ENCODE data around the gene SYT7. TPM values are rescaled to one million over a fixed set of nuclear protein-coding genes. Genes with fewer than 3 reads are reported as not detected.

SYT7 gene
- total and polyA plus RNA-seq, 9 donors = 0.93 to 2.8 (median 2.3) TPM

DNA sequence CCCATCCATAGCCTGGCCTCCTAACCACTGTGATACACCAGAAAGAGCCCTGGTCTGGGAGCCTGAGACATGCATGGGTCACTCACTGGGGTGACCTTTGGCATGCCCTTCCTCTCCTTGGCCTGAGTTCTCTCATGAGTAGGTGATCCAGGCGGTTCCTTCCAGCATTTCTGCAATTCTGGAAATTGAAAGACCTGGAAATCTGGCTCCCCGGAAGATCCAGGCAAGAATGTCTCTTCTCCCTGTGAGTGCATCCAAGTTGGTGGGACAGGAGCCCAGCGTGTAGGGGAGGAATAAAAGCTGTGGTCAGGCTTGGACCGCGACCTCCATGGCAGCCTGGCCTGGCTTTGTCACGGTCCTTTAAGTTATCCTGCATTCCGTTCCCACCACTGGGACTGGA is 16.1 kb upstream of the SYT7 start:
- peaks cover 4% of the 10 kb centered on the region for H3K27me3 ChIP-seq (ENCODE audit: control insufficient read depth, insufficient read depth, low read length)
- no peak overlapping the region for H3K4me3 ChIP-seq (ENCODE audit: low read length)
- 29% methylated on average over 4 of the region's 7 CpGs for WGBS (ENCODE audit: insufficient coverage)
- peak; percentile 47 for DNase-seq
- H3K27ac ChIP-seq (ENCODE audit: low read length) = no peak overlapping the region
- H3K4me1 ChIP-seq (ENCODE audit: control insufficient read depth, insufficient read depth, low read length) = peaks cover 55% of the 10 kb centered on the region
- H3K9me3 ChIP-seq (replicated peaks; ENCODE audit: control insufficient read depth, low read depth, low read length) = no peaks in the 10 kb centered on the region
- no peaks in the 10 kb centered on the region for H3K36me3 ChIP-seq (ENCODE audit: control insufficient read depth, insufficient read depth, low read length)

DNA sequence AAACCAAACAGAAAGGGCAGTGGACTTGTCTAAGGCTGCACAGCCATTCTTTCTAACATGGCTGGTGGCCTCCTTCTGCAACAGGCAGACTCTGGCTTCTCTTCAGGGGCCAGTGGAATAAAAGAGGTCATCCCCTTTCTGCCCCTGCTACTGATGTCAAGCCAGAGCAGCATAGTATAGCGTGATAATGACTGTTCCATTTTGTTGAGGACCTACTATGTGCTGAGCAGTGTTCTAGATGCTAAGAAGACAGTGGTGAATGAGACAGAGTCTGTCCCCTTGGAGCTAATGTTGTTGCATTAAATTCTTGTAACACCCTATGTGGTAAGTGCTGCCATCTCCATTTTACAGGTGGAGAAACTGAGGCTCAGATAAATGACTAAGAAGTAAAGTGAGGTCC is 15.7 kb upstream of the SYT7 start:
- 50% methylated on average over 1 of the region's 1 CpG for WGBS (ENCODE audit: insufficient coverage)
- no peak for DNase-seq
- H3K27me3 ChIP-seq (ENCODE audit: control insufficient read depth, insufficient read depth, low read length) = peaks cover 4% of the 10 kb centered on the region
- H3K4me1 ChIP-seq (ENCODE audit: control insufficient read depth, insufficient read depth, low read length) = peaks cover 55% of the 10 kb centered on the region
- H3K4me3 ChIP-seq (ENCODE audit: low read length) = no peak overlapping the region
- no peak overlapping the region for H3K27ac ChIP-seq (ENCODE audit: low read length)
- H3K36me3 ChIP-seq (ENCODE audit: control insufficient read depth, insufficient read depth, low read length) = no peaks in the 10 kb centered on the region
- no peaks in the 10 kb centered on the region for H3K9me3 ChIP-seq (replicated peaks; ENCODE audit: control insufficient read depth, low read depth, low read length)

- Histone ChIP-seq H3K4me3 (ENCODE audit: low read length) (no peak overlapping the region), H3K4me1 (ENCODE audit: control insufficient read depth, insufficient read depth, low read length) (peaks cover 54% of the 10 kb centered on the region), H3K36me3 (ENCODE audit: control insufficient read depth, insufficient read depth, low read length) (no peaks in the 10 kb centered on the region), H3K9me3 (replicated peaks; ENCODE audit: control insufficient read depth, low read depth, low read length) (no peaks in the 10 kb centered on the region), H3K27ac (ENCODE audit: low read length) (peak overlapping the region; percentile 29), H3K27me3 (ENCODE audit: control insufficient read depth, insufficient read depth, low read length) (peaks cover 4% of the 10 kb centered on the region)
- WGBS (ENCODE audit: insufficient coverage) = 63% methylated on average over 5 of the region's 5 CpGs
- no peak for DNase-seq
Observed at GRCh38 chr11:61594907-61595257, 14.0 kb upstream of the SYT7 start.

- WGBS (ENCODE audit: insufficient coverage) = 76% methylated on average over 2 of the region's 2 CpGs
Observed at GRCh38 chr11:61593151-61593550, 12.3 kb upstream of the SYT7 start.

GRCh38 chr11:61592176-61592575 is 11.3 kb upstream of the SYT7 start:
- H3K4me1 ChIP-seq (ENCODE audit: control insufficient read depth, insufficient read depth, low read length) = peaks cover 45% of the 10 kb centered on the region
- peaks cover 20% of the 10 kb centered on the region for H3K27me3 ChIP-seq (ENCODE audit: control insufficient read depth, insufficient read depth, low read length)
- no peaks in the 10 kb centered on the region for H3K9me3 ChIP-seq (replicated peaks; ENCODE audit: control insufficient read depth, low read depth, low read length)
- DNase-seq = no peak
- no peak overlapping the region for H3K27ac ChIP-seq (ENCODE audit: low read length)
- H3K36me3 ChIP-seq (ENCODE audit: control insufficient read depth, insufficient read depth, low read length) = no peaks in the 10 kb centered on the region
- no peak overlapping the region for H3K4me3 ChIP-seq (ENCODE audit: low read length)
- 46% methylated on average over 3 of the region's 7 CpGs for WGBS (ENCODE audit: insufficient coverage)

More at GRCh38 chr11:61593151-61593550, 12.3 kb upstream of the SYT7 start:
- Histone ChIP-seq H3K4me3 (ENCODE audit: low read length) (no peak overlapping the region), H3K4me1 (ENCODE audit: control insufficient read depth, insufficient read depth, low read length) (peaks cover 45% of the 10 kb centered on the region), H3K27ac (ENCODE audit: low read length) (no peak overlapping the region), H3K27me3 (ENCODE audit: control insufficient read depth, insufficient read depth, low read length) (peaks cover 13% of the 10 kb centered on the region), H3K9me3 (replicated peaks; ENCODE audit: control insufficient read depth, low read depth, low read length) (no peaks in the 10 kb centered on the region), H3K36me3 (ENCODE audit: control insufficient read depth, insufficient read depth, low read length) (no peaks in the 10 kb centered on the region)
- DNase-seq = no peak

DNA sequence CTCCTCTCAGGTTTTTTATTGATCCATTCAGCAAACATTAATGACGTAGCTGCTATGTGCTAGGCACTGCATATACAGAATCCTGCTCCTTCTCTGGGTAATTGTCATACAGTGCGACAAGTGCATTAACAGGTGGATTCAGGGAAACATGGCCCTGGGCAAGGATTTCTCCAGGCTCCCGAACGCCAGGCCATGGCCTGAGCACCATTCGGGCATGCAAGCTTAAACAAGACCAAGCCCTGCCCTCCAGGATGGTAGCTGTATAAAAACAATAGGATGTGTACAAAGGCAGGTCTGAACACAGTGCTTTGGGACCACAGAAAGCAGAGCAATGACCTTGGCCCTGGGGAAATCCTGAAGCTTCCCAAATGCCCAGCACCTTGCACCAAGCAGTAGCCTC is 9.1 kb upstream of the SYT7 start:
- Histone ChIP-seq H3K27ac (ENCODE audit: low read length) (no peak overlapping the region), H3K4me1 (ENCODE audit: control insufficient read depth, insufficient read depth, low read length) (peaks cover 32% of the 10 kb centered on the region), H3K9me3 (replicated peaks; ENCODE audit: control insufficient read depth, low read depth, low read length) (no peaks in the 10 kb centered on the region), H3K4me3 (ENCODE audit: low read length) (no peak overlapping the region), H3K36me3 (ENCODE audit: control insufficient read depth, insufficient read depth, low read length) (no peaks in the 10 kb centered on the region), H3K27me3 (ENCODE audit: control insufficient read depth, insufficient read depth, low read length) (peaks cover 24% of the 10 kb centered on the region)
- no peak for DNase-seq
- 76% methylated on average over 5 of the region's 5 CpGs for WGBS (ENCODE audit: insufficient coverage)

GRCh38 chr11:61588728-61589191 is 7.9 kb upstream of the SYT7 start:
- Histone ChIP-seq H3K27ac (ENCODE audit: low read length) (peak overlapping the region; percentile 75), H3K9me3 (replicated peaks; ENCODE audit: control insufficient read depth, low read depth, low read length) (no peaks in the 10 kb centered on the region), H3K36me3 (ENCODE audit: control insufficient read depth, insufficient read depth, low read length) (no peaks in the 10 kb centered on the region), H3K27me3 (ENCODE audit: control insufficient read depth, insufficient read depth, low read length) (peaks cover 24% of the 10 kb centered on the region), H3K4me1 (ENCODE audit: control insufficient read depth, insufficient read depth, low read length) (peaks cover 26% of the 10 kb centered on the region), H3K4me3 (ENCODE audit: low read length) (no peak overlapping the region)
- DNase-seq = peak; percentile 94
- WGBS (ENCODE audit: insufficient coverage) = 12% methylated on average over 10 of the region's 10 CpGs

- DNase-seq = peak; percentile 46
- Histone ChIP-seq H3K9me3 (replicated peaks; ENCODE audit: control insufficient read depth, low read depth, low read length) (no peaks in the 10 kb centered on the region), H3K4me3 (ENCODE audit: low read length) (peak overlapping the region; percentile 40), H3K4me1 (ENCODE audit: control insufficient read depth, insufficient read depth, low read length) (peaks cover 26% of the 10 kb centered on the region), H3K27me3 (ENCODE audit: control insufficient read depth, insufficient read depth, low read length) (peaks cover 28% of the 10 kb centered on the region), H3K27ac (ENCODE audit: low read length) (peak overlapping the region; percentile 75), H3K36me3 (ENCODE audit: control insufficient read depth, insufficient read depth, low read length) (no peaks in the 10 kb centered on the region)
- 2% methylated on average over 9 of the region's 30 CpGs for WGBS (ENCODE audit: insufficient coverage)
Observed at GRCh38 chr11:61587951-61588727, 7.3 kb upstream of the SYT7 start.

DNA sequence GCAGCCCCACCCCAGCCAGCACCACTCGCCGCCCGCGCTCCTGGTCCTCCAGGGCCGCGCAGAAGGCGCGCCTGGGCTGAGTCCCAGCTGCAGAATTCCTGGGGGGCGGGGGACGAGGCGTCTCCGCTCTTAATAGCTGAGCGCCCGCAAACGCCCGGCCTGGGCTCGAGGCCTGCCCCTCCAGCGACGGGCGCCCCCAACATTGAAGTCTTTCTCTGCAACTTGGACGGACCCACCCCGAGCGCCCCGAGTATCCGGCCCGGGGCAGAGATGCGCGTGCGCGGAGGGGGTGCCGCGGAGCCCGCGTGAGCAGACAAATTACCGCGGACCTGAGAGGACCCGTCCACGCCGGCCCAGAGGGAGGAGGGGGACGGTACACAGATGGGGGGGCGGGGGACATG is 6.7 kb upstream of the SYT7 start:
- peak; percentile 67 for DNase-seq
- Histone ChIP-seq H3K4me3 (ENCODE audit: low read length) (peak overlapping the region; percentile 40), H3K4me1 (ENCODE audit: control insufficient read depth, insufficient read depth, low read length) (peaks cover 26% of the 10 kb centered on the region), H3K9me3 (replicated peaks; ENCODE audit: control insufficient read depth, low read depth, low read length) (no peaks in the 10 kb centered on the region), H3K36me3 (ENCODE audit: control insufficient read depth, insufficient read depth, low read length) (no peaks in the 10 kb centered on the region), H3K27ac (ENCODE audit: low read length) (peak overlapping the region; percentile 75), H3K27me3 (ENCODE audit: control insufficient read depth, insufficient read depth, low read length) (peaks cover 34% of the 10 kb centered on the region)
- under 1% methylated on average over 38 of the region's 41 CpGs for WGBS (ENCODE audit: insufficient coverage)

- H3K36me3 ChIP-seq (ENCODE audit: control insufficient read depth, insufficient read depth, low read length) = no peaks in the 10 kb centered on the region
- 48% methylated on average over 8 of the region's 13 CpGs for WGBS (ENCODE audit: insufficient coverage)
- H3K27ac ChIP-seq (ENCODE audit: low read length) = no peak overlapping the region
- H3K4me3 ChIP-seq (ENCODE audit: low read length) = no peak overlapping the region
- peaks cover 26% of the 10 kb centered on the region for H3K4me1 ChIP-seq (ENCODE audit: control insufficient read depth, insufficient read depth, low read length)
- H3K9me3 ChIP-seq (replicated peaks; ENCODE audit: control insufficient read depth, low read depth, low read length) = no peaks in the 10 kb centered on the region
- peaks cover 40% of the 10 kb centered on the region for H3K27me3 ChIP-seq (ENCODE audit: control insufficient read depth, insufficient read depth, low read length)
- no peak for DNase-seq
Observed at GRCh38 chr11:61586792-61587430, 6.0 kb upstream of the SYT7 start.
